HepG2 (cell line): ENCODE results near the gene ANKIB1. TPM values are rescaled to one million over a fixed set of nuclear protein-coding genes. Genes with fewer than 3 reads are reported as not detected.

Experiments used
- ATAC-seq: fragments of 200-7000 bp; cut with Tn5 transposase; 3 replicates; pipeline ENCODE4 v1.9.1; 2020; ENCODE audit warnings: mild to moderate bottlenecking, moderate library complexity
- BruUV-seq: library from RNA; stranded (reverse); fragments of 400-500 nt; replicated peaks from 2 replicates; lab custom pipeline; 2021; lab: Mats Ljungman, UMichigan
- CTCF ChIA-PET: fragments of 300-600 bp; formaldehyde crosslinking; extraction: SDS; loops from one replicate; lab custom pipeline; 2021; ENCODE audit warnings: low total read pairs, inconsistent platforms, low intra/inter-chr PET ratio; lab: Yijun Ruan, JAX
- POLR2A ChIA-PET: fragments of 350-600 bp; sonication (Branson Sonifier 250); formaldehyde crosslinking; loops from one replicate; lab custom pipeline; 2020; ENCODE audit warnings: antibody characterized with exemption, inconsistent platforms; lab: Yijun Ruan, JAX
- DNase-seq: peaks from one replicate; pipeline ENCODE4 v3.0.0-alpha.2; 2015; ENCODE audit warnings: low spot score
- FAIRE-seq: peaks from 3 replicates; lab custom pipeline; 2011; peaks lifted over from hg19 to GRCh38; lab: Jason Lieb, UNC
- H2AFZ ChIP-seq: one replicate; pipeline ENCODE4 v1.6.1; 2011; ENCODE audit warnings: low read length, inconsistent platforms
- H3K27ac ChIP-seq: fragments of 300-600 bp; 3 replicates; pipeline ENCODE4 v1.8.0; 2011; ENCODE audit warnings: mixed run types, mild to moderate bottlenecking, mixed read lengths, low read length, inconsistent platforms; ENCODE audit not compliant: insufficient read depth; ENCODE audit errors: extremely low read length
- H3K27me3 ChIP-seq, 2 experiments: fragments of 200-600 bp in 1 of 2; 2 replicates in 1 of 2; 3 replicates in 1 of 2; pipeline versions ENCODE4 v1.6.0 to v1.8.0; 2011; ENCODE audit warnings: low read length in 2 of 2, mild to moderate bottlenecking in 2 of 2, moderate library complexity in 2 of 2, inconsistent platforms in 1 of 2; ENCODE audit not compliant: insufficient read depth in 2 of 2, control insufficient read depth in 1 of 2
- H3K36me3 ChIP-seq, 2 experiments: fragments of 200-600 bp in 1 of 2; replicated peaks in 1 of 2; 2 replicates in 1 of 2; 3 replicates in 1 of 2; pipeline versions ENCODE4 v1.5.1 to v1.8.0; 2011; ENCODE audit warnings: low read length in 2 of 2, inconsistent platforms in 1 of 2; ENCODE audit not compliant: insufficient read depth in 2 of 2, control insufficient read depth in 1 of 2
- H3K4me1 ChIP-seq: 2 replicates; pipeline ENCODE4 v1.5.1; 2012; ENCODE audit warnings: low read length, inconsistent platforms; ENCODE audit not compliant: insufficient read depth
- H3K4me2 ChIP-seq: 2 replicates; pipeline ENCODE4 v1.6.0; 2011; ENCODE audit warnings: low read depth, low read length, inconsistent platforms
- H3K4me3 ChIP-seq, 3 experiments: fragments of 200-600 bp in 1 of 3; sonication (generic), shearing (Covaris generic) in 1 of 3; replicated peaks in 1 of 3; 2 replicates each; pipeline ENCODE4 v1.5.1; 2011 to 2016; ENCODE audit warnings: low read length in 3 of 3, inconsistent platforms in 2 of 3, low read depth in 2 of 3, mild to moderate bottlenecking in 2 of 3, control low read depth in 1 of 3, mixed read lengths in 1 of 3; ENCODE audit not compliant: insufficient read depth in 1 of 3
- H3K79me2 ChIP-seq: one replicate; pipeline ENCODE4 v1.6.1; 2011; ENCODE audit warnings: low read length, inconsistent platforms; ENCODE audit not compliant: insufficient read depth
- H3K9ac ChIP-seq: 2 replicates; pipeline ENCODE4 v1.6.0; 2011; ENCODE audit warnings: mild to moderate bottlenecking, low read depth, low read length, inconsistent platforms; ENCODE audit not compliant: insufficient read depth
- H3K9me3 ChIP-seq: 2 replicates; pipeline ENCODE4 v1.5.1; 2012; ENCODE audit warnings: mild to moderate bottlenecking, low read length
- H4K20me1 ChIP-seq: 2 replicates; pipeline ENCODE4 v1.6.0; 2011; ENCODE audit warnings: inconsistent platforms, mild to moderate bottlenecking, low read length, moderate library complexity; ENCODE audit not compliant: insufficient read depth
- AKAP8 ChIP-seq: sonication (generic); formaldehyde crosslinking; IDR thresholded peaks from 2 replicates; pipeline ENCODE4 v1.5.1; 2020; ENCODE audit warnings: mild to moderate bottlenecking, missing genetic modification reagents
- MED13 ChIP-seq: sonication (generic); formaldehyde crosslinking; IDR thresholded peaks from 2 replicates; pipeline ENCODE4 v1.5.0; 2020; ENCODE audit warnings: missing genetic modification reagents
- ZNF557 ChIP-seq: sonication (generic); formaldehyde crosslinking; IDR thresholded peaks from 2 replicates; pipeline ENCODE4 v1.4.0; 2020; ENCODE audit warnings: missing genetic modification reagents
- ZNF850 ChIP-seq: sonication (generic); formaldehyde crosslinking; conservative IDR thresholded peaks from 2 replicates; pipeline ENCODE4 v1.9.0; 2021; ENCODE audit warnings: mild to moderate bottlenecking, missing genetic modification reagents
- WGBS: methylation state at CpG from one replicate; pipeline ENCODE4 v1.1.6; 2017; ENCODE audit warnings: low lambda C conversion rate; 5-methylcytosine and 5-hydroxymethylcytosine counted together
- in situ Hi-C: cut with HindIII; loops from 2 replicates; pipeline ENCODE4 v1.10.0; 2017; ENCODE audit warnings: low pct_unique_long_range_greater_than_20kb; ENCODE audit not compliant: extremely low pct_ligation_motif_present
- intact Hi-C: fragments of 100-400 bp; cut with micrococcal nuclease; formaldehyde crosslinking; loops from one replicate; pipeline ENCODE4 v1.10.0; 2022; ENCODE audit not compliant: unreplicated experiment
- polyA plus RNA-seq, 8 experiments: library from polyadenylated mRNA; depleted of rRNA in 3 of 8; stranded (reverse) in 7 of 8; unstranded in 1 of 8; fragments of >200 nt; fragmentation: Illumina TruSeq in 4 of 8; extraction: Trizol in 4 of 8; gene quantifications; 2 replicates each; pipeline versions ENCODE4 v1.2.1 to v1.2.3, GENCODE V29; 2011 to 2016; ENCODE audit warnings: low read depth in 4 of 8, missing spikeins in 1 of 8, mixed read lengths in 1 of 8; ENCODE audit not compliant: insufficient read depth in 1 of 8
- total RNA-seq, 5 experiments: library from RNA; depleted of rRNA; stranded (reverse); fragments of >200 nt; fragmentation: Illumina TruSeq; extraction: Trizol; gene quantifications; 2 replicates each; pipeline ENCODE4 v1.2.3, GENCODE V29; 2016; ENCODE audit warnings: low read depth in 1 of 5
- TF ChIP-seq, protein P1 (sequence below): sonication (generic); formaldehyde crosslinking; IDR thresholded peaks from 2 replicates; pipeline ENCODE4 v1.4.0; 2020; ENCODE audit warnings: low read depth, mild to moderate bottlenecking, missing genetic modification reagents
- TF ChIP-seq, protein P2 (sequence below): sonication (generic); formaldehyde crosslinking; IDR thresholded peaks from 2 replicates; pipeline ENCODE4 v1.5.1; 2020; ENCODE audit warnings: missing genetic modification reagents, mild to moderate bottlenecking, borderline replicate concordance

Gene ANKIB1
- total and polyA plus RNA-seq, 2 of the 13 experiments (the other 11 are each of a cell fraction or from before 2014, with no cell fraction given) = 28.7 to 29.6 TPM

DNA sequence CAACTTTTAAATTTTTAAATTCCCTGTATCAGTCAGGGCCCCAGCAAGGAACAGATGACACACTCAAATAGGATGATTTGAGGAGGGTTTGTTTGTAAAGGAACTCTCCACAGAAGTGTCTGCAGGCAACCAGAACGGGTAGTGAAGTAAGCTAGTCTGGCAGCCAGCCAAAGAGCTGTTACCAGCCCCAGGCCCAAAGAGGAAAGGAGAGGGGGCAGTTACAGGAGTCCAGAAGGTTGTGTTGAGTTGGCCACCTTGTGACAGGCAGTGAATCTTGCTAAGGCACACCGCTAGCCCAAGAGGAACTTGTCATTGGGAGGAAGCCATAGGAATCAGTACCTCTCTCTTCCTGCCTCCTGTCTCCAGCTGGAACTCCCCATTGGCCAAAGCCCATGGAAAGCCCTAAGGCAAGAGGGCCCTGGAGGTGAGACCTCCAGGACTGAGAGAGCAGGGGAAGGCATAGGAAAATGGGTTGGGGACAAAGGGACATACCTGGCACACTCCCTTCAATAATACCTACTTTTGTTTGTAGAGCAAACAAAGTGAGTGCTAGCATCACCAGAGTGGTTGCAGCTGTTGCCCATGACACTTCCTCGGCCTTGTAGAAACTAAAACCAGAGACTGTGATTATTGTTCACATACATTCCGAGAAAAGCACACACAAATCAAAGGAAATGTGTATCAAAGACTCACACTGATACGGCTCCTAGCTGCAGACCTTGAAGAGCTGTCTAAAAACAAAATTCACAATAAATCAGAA is 176.1 kb downstream of the ANKIB1 start (continued):
- TF ChIP-seq, protein P1, sequence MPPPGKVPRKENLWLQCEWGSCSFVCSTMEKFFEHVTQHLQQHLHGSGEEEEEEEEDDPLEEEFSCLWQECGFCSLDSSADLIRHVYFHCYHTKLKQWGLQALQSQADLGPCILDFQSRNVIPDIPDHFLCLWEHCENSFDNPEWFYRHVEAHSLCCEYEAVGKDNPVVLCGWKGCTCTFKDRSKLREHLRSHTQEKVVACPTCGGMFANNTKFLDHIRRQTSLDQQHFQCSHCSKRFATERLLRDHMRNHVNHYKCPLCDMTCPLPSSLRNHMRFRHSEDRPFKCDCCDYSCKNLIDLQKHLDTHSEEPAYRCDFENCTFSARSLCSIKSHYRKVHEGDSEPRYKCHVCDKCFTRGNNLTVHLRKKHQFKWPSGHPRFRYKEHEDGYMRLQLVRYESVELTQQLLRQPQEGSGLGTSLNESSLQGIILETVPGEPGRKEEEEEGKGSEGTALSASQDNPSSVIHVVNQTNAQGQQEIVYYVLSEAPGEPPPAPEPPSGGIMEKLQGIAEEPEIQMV (CRISPR knock-in tag) = no peak

DNA sequence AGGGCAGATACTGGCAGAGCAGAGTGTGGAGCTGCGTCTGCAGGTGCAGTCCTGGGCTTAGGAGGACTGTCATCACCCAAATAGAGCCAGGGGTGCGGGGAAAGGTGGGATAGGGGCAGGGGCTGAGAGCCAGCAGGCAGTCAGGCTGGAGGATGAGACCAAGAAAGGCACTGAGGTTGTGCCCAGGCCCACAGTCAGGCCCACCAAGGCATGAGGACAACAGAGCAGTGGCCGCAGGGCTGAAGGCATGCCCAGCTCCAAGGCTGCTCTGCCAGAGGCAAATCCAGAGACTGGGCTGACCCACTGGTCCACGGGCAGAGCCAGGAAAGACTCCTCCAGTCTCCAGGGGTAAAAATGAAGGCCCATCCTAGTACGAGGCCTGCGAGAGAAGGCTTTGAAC is 177.2 kb downstream of the ANKIB1 start:
- ChIA-PET POLR2A (interaction anchor here (1.9 kb wide), 1 partner anchor 24 kb away, joined by 15 read pairs; the partner anchor contains the start of gene GATAD1), CTCF (no interaction called here)
- no peak for DNase-seq
- no peaks in the 10 kb centered on the region for H3K36me3 ChIP-seq
- intact Hi-C loops = loop anchor here (5.0 kb wide), 1 partner anchor 39 kb away; no protein-coding TSS in a partner anchor
- H3K4me3 ChIP-seq = no peak overlapping the region
- H2AFZ ChIP-seq = no peak overlapping the region
- no peak overlapping the region for H3K27ac ChIP-seq
- no peak for FAIRE-seq
- WGBS = 50% methylated on average over 2 of the region's 6 CpGs
- no TSS peak for BruUV-seq
- no peaks in the 10 kb centered on the region for H3K9me3 ChIP-seq
- no peaks in the 10 kb centered on the region for H4K20me1 ChIP-seq
- TF ChIP-seq MED13 (CRISPR knock-in tag) (no peak), ZNF850 (no peak), AKAP8 (CRISPR knock-in tag) (no peak), ZNF557 (CRISPR knock-in tag) (no peak)
- TF ChIP-seq, protein P2, sequence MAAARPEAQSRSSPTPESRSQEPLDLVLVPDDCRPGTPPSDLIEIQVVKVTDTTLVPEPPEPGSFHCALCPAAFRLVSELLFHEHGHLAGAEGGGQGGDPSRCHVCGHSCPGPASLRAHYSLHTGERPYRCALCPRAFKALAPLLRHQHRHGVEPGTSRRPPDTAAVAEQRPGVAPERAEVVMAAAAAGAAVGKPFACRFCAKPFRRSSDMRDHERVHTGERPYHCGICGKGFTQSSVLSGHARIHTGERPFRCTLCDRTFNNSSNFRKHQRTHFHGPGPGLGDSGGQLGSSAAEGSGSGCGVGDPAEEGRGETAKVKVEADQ (CRISPR knock-in tag) = no peak
- no peak for ATAC-seq
- H3K79me2 ChIP-seq = no peaks in the 10 kb centered on the region
- no peaks in the 10 kb centered on the region for H3K27me3 ChIP-seq
- in situ Hi-C loops = no loop called here
- no peak overlapping the region for H3K9ac ChIP-seq
- H3K4me2 ChIP-seq = no peak overlapping the region
- H3K4me1 ChIP-seq = peaks cover 21% of the 10 kb centered on the region
